DMS 273 (cell line): ENCODE measurements around the gene RAD18.

Experiments
- DNase-seq: peaks from one replicate; lab custom pipeline; 2025; ENCODE audit not compliant: unreplicated experiment; lab: John Stamatoyannopoulos, UW

The RAD18 gene

GRCh38 chr3:8966820-8967348 is 3.6 kb upstream of the RAD18 start:
- DNase-seq, result no peak

DNA sequence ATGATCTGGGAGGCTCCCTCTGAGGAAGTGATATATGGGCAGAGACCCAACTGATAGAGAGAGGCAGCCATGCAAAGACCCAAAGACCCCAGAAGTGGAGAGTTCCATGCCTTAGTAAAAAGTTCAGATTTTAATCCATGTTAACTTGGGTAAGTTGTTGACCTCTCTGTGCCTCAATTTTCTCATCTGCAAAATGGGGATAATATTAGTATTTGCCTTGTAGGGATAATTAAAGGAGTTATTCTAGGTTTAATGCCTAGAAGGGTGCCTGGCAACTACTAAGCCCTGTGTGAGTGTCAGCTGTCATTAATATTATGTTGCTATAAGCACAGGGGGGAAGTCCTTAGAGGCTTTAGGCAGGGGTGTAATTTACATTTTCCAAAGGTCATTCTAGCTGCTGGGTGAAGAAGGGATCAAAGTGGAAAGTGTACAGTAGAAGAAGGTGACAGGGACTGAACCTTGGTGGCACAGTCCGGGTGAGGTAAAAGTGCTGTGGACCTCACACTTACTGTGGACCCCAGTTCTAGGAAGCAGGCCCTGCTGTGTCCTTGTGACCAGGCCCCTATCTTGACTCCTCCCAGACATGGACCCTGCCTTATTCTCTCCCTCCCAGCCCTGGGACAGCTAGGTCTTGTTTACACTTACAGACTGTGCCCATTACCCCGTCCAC is 3.0 kb upstream of the RAD18 start:
- DNase-seq, result no peak

- no peak for DNase-seq
These were observed 1.4 kb upstream of the RAD18 start for GRCh38 chr3:8964436-8965370.

- DNase-seq, result no peak
These were observed 928 bp downstream of the RAD18 start for GRCh38 chr3:8962226-8962861.

- DNase-seq, result no peak
These were observed 3.6 kb downstream of the RAD18 start for GRCh38 chr3:8959668-8960067.

- DNase-seq, result no peak
These were observed 8.1 kb downstream of the RAD18 start for GRCh38 chr3:8954938-8955763.

- no peak for DNase-seq
These were observed 10.0 kb downstream of the RAD18 start for GRCh38 chr3:8953313-8953712.

DNA sequence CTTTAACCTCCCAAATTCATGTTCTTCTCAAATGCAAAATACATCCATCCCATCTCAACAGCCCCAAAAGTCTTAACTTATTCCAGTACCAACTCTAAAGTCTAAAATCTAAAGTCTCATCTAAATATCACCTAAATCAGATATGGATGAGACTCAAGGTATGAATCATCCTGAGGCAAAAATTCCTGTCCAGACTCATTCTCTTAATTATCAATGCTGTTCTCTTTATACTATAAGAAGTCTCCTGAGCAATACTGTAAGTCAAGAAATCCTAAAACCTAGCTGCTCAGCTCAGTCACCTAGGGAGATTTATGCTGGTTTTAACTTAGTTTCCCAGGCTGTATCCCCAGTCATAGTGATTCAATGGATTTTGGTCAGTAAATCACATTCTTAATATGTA is 11.1 kb downstream of the RAD18 start:
- no peak for DNase-seq

DNA sequence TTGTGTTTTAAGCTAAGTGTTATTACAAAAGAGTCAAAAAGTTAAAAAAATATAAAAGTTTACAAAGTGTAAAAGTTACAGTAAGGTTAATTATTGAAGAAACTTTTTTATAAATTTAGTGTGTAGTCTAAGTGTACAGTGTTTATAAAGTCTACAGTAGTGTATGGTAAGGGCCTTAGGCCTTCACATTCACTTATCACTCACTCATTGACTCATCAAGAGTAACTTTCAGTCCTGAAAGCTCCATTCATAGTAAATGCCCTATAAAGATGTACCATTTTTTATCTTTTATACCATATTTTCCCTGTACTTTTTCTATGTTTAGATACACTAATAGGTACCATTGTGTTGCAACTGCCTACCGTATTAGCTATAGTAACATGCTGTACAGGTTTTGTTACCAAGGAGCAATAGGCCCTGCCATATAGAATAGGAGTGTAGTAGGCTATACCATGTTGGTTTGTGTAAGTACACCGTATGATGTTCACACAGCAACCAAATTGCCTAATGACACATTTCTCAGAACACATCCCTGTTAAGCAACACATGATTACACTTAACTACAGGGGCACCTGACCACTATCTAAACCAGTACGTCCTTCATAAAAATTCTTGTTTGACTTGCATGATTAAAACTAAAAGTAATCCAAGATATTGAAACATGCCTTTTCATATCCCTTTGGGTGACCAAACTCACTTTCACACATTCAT is 17.2 kb downstream of the RAD18 start:
- no peak for DNase-seq

DNA sequence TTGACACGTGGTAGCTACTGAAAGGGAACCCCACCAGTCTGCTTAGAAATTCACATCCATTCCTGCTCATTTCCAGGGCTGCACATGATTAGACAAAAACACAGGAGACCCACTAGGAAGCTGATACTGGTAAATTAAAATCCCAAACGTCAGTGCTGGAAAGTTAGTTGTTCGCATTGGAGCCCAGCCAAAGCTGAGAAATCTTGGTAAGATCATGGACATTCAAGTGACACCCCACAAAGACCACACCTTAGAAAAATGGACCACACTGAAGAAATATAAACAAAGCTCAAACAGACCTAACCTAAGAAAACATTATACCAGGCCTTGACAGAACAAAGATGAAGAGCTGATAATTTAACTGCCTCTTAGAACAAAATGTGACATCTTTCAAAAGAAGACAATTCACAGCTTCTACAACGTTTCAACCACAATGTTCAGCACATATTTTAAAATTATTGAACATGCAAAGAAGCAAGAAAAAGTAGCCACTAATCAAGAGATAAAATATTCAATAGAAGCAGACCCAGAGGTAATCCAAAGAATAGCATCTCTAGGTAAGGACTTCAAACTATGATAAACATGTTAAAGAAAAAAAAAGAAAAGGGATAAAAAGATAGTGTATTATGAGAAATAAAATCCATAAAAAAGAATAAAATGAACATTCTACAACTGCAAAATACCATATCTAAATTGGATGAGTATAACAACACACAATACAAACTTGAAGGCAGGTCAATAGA is 20.4 kb downstream of the RAD18 start:
- DNase-seq, result no peak

- no peak for DNase-seq
These were observed 21.2 kb downstream of the RAD18 start for GRCh38 chr3:8942115-8942514.

GRCh38 chr3:8938021-8938420 is 25.3 kb downstream of the RAD18 start:
- DNase-seq, result peak; percentile 29

GRCh38 chr3:8937064-8938020 is 25.9 kb downstream of the RAD18 start:
- DNase-seq, result no peak

DNA sequence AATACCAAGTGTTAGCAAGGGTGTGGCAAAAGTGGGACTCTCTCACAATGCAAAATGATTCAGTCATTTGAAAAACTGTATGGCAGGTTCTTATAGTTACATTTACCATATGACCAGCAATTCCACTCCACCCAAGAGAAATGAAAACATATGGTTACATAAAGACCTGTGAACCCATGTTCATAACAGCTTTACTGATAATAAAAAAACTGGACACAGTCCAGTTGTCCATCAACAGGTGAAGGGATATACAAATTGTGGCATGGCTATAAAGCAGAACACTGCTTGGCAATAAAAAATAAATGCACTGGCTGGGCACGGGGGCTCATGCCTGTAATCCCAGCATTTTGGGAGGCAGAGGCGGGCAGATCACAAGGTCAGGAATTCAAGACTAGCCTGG is 30.8 kb downstream of the RAD18 start:
- no peak for DNase-seq

DNA sequence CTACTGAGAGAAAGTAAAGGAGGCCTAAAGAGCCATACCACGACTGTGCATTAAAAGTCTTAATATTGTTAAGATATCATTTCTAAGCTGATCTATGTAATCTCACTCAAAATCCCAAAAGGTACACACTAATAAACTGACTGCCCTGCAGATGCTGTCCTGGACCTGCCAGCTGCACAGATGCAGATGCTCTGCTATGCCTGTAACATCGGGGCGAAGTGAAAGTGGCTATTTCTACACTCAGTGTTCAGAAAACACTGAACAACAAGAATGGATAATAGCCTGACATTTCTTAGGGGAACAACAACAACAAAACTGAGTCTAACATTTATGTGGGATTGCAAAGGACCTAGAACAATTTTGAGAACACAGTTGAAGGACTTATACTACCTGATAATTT is 31.9 kb downstream of the RAD18 start:
- no peak for DNase-seq

GRCh38 chr3:8929860-8930259 is 33.4 kb downstream of the RAD18 start:
- no peak for DNase-seq

- DNase-seq, result no peak
These were observed 48.8 kb downstream of the RAD18 start for GRCh38 chr3:8914491-8914890.

DNA sequence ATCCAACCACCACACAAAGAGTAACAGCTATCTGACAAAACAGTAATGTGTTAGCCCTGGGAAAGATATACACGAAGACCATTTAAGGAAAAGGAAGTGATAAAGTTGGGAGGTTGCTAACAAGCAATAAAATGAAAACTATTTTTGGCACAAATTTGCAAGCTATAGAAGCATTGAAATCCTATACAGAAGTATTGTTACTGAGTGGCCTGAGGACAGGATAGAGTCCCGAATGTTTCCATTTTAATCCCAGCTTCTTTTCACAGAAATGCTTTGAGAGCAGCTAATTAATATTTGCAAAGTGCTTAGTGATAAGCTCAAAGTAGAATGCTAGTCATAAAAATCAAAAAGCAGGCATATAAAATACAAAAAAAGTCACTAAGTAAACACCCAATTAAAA is 51.5 kb downstream of the RAD18 start:
- DNase-seq, result no peak
